Small intestine (tissue), 7 donors: Measurements from ENCODE around the gene ADAM15. TPM values are rescaled to one million over a fixed set of nuclear protein-coding genes. Genes with fewer than 3 reads are reported as not detected.

Source experiments
- DNase-seq, 2 donors: peaks; one replicate each; pipeline versions ENCODE4 v3.0.0 to v3.0.0-alpha.2; 2013
- FAIRE-seq: peaks from 2 replicates; lab custom pipeline; 2012; peaks lifted over from hg19 to GRCh38; lab: Jason Lieb, UNC
- H3K27ac ChIP-seq, 3 donors: one replicate each; pipeline ENCODE4 v1.5.1; 2013; ENCODE audit warnings: low read length in 2 of 3, mild to moderate bottlenecking in 2 of 3, control low read depth in 1 of 3, inconsistent platforms in 1 of 3, low read depth in 1 of 3, moderate library complexity in 1 of 3
- H3K27me3 ChIP-seq, 3 donors: one replicate each; pipeline ENCODE4 v1.6.1; 2013; ENCODE audit warnings: low read length in 3 of 3, inconsistent platforms in 1 of 3; ENCODE audit not compliant: control insufficient read depth in 3 of 3, insufficient read depth in 3 of 3
- H3K36me3 ChIP-seq, 3 donors: one replicate each; pipeline ENCODE4 v1.6.1; 2013; ENCODE audit warnings: low read length in 3 of 3, inconsistent platforms in 1 of 3, low read depth in 1 of 3, mild to moderate bottlenecking in 1 of 3, moderate library complexity in 1 of 3; ENCODE audit not compliant: control insufficient read depth in 3 of 3, insufficient read depth in 2 of 3
- H3K4me1 ChIP-seq, 3 donors: one replicate each; pipeline ENCODE4 v1.6.1; 2013; ENCODE audit warnings: low read length in 2 of 3, inconsistent platforms in 1 of 3, low read depth in 1 of 3, mild to moderate bottlenecking in 1 of 3, moderate library complexity in 1 of 3; ENCODE audit not compliant: control insufficient read depth in 3 of 3, insufficient read depth in 2 of 3
- H3K4me3 ChIP-seq, 3 donors: one replicate each; pipeline ENCODE4 v1.5.1; 2013; ENCODE audit warnings: low read length in 3 of 3, control low read depth in 1 of 3, inconsistent platforms in 1 of 3, low read depth in 1 of 3, mild to moderate bottlenecking in 1 of 3, moderate library complexity in 1 of 3
- H3K9me3 ChIP-seq, 2 donors: one replicate each; pipeline ENCODE4 v1.6.1; 2013; ENCODE audit warnings: low read depth in 1 of 2, low read length in 1 of 2; ENCODE audit not compliant: control insufficient read depth in 2 of 2, insufficient read depth in 1 of 2
- WGBS, 3 donors: extraction: QIAGEN DNeasy Blood & Tissue Kit; methylation state at CpG; one replicate each; pipeline ENCODE4 v1.1.7; 2013; 5-methylcytosine and 5-hydroxymethylcytosine counted together
- polyA plus RNA-seq, 4 donors: library from polyadenylated mRNA; stranded (reverse) in 3 of 4; unstranded in 1 of 4; fragments of 200-250 nt in 3 of 4; fragments of 120-200 nt in 1 of 4; gene quantifications; one replicate each; pipeline versions ENCODE4 v1.2.1 to v1.2.3, GENCODE V29; 2013
- donor health status: healthy with polysubstance abuse.
- donor health status: control.
- donor health status: control.
- donor health status: Bipolar disorder and iron deficiency.
- donor health status: healthy.

The ADAM15 gene
- polyA plus RNA-seq, 4 donors: 24.9 to 206 (median 147) TPM

- Histone ChIP-seq H3K36me3 (peaks cover 3 to 94% (median 14%) of the 10 kb centered on the region in 3 donors), H3K27me3 (no peaks in the 10 kb centered on the region), H3K4me3 (peak overlapping the region in 2 of 3 donors; percentile 38 to 60), H3K4me1 (peaks cover 7 to 85% (median 36%) of the 10 kb centered on the region in 3 donors), H3K9me3 (no peaks in the 10 kb centered on the region), H3K27ac (peak overlapping the region; percentile 28 to 95 (median 73))
- FAIRE-seq (no peak), DNase-seq (peak in 1 of 2 donors; percentile 47)
- 28 to 45% (median 28%) methylated on average over 8 to 11 of the region's 11 CpGs for WGBS, 3 donors
These were observed 40.8 kb upstream of the ADAM15 start for GRCh38 chr1:155010211-155010918.

GRCh38 chr1:155011004-155011416, 40.1 kb upstream of the ADAM15 start:
- DNase-seq (no peak), FAIRE-seq (no peak)
- H3K4me3 ChIP-seq: peak overlapping the region in 1 of 3 donors; percentile 60
- peaks cover 4 to 79% (median 30%) of the 10 kb centered on the region in 3 donors for H3K4me1 ChIP-seq
- H3K27me3 ChIP-seq: no peaks in the 10 kb centered on the region
- peaks cover 6 to 94% (median 17%) of the 10 kb centered on the region in 3 donors for H3K36me3 ChIP-seq
- no peaks in the 10 kb centered on the region for H3K9me3 ChIP-seq
- WGBS, 3 donors: 62 to 75% (median 64%) methylated on average over 4 to 5 of the region's 5 CpGs
- H3K27ac ChIP-seq: peak overlapping the region; percentile 28 to 95 (median 73)

GRCh38 chr1:155011437-155012025, 39.6 kb upstream of the ADAM15 start:
- H3K4me3 ChIP-seq: peak overlapping the region in 1 of 3 donors; percentile 60
- H3K27ac ChIP-seq: peak overlapping the region; percentile 50 to 95 (median 84)
- H3K4me1 ChIP-seq: peaks cover 0 to 78% (median 28%) of the 10 kb centered on the region in 3 donors
- DNase-seq (no peak), FAIRE-seq (no peak)
- no peaks in the 10 kb centered on the region for H3K9me3 ChIP-seq
- H3K36me3 ChIP-seq: peaks cover 6 to 94% (median 17%) of the 10 kb centered on the region in 3 donors
- 69 to 79% (median 72%) methylated on average over 5 to 6 of the region's 6 CpGs for WGBS, 3 donors
- no peaks in the 10 kb centered on the region for H3K27me3 ChIP-seq

- H3K9me3 ChIP-seq: no peaks in the 10 kb centered on the region
- H3K27me3 ChIP-seq: no peaks in the 10 kb centered on the region
- H3K27ac ChIP-seq: peak overlapping the region; percentile 50 to 95 (median 84)
- peak overlapping the region in 1 of 3 donors; percentile 60 for H3K4me3 ChIP-seq
- DNase-seq (peak; percentile 73 to 91), FAIRE-seq (no peak)
- peaks cover 0 to 77% (median 31%) of the 10 kb centered on the region in 3 donors for H3K4me1 ChIP-seq
- H3K36me3 ChIP-seq: peaks cover 6 to 96% (median 17%) of the 10 kb centered on the region in 3 donors
- WGBS, 3 donors: 7 to 37% (median 36%) methylated on average over 8 to 9 of the region's 9 CpGs
These were observed 39.0 kb upstream of the ADAM15 start for GRCh38 chr1:155012026-155012546.

GRCh38 chr1:155012776-155013602, 38.1 kb upstream of the ADAM15 start:
- FAIRE-seq (no peak), DNase-seq (peak in 1 of 2 donors; percentile 68)
- Histone ChIP-seq H3K27ac (peak overlapping the region; percentile 50 to 95 (median 84)), H3K4me3 (no peak overlapping the region), H3K9me3 (no peaks in the 10 kb centered on the region), H3K4me1 (peaks cover 2 to 75% (median 33%) of the 10 kb centered on the region in 3 donors), H3K27me3 (no peaks in the 10 kb centered on the region), H3K36me3 (peaks cover 6 to 95% (median 17%) of the 10 kb centered on the region in 3 donors)
- WGBS, 3 donors: 22 to 55% (median 46%) methylated on average over 3 of the region's 3 CpGs

GRCh38 chr1:155013632-155014031, 37.5 kb upstream of the ADAM15 start:
- H3K27ac ChIP-seq: peak overlapping the region; percentile 48 to 95 (median 84)
- 7 to 35% (median 32%) methylated on average over 8 of the region's 8 CpGs for WGBS, 3 donors

GRCh38 chr1:155014709-155015508, 36.2 kb upstream of the ADAM15 start:
- Histone ChIP-seq H3K4me1 (peaks cover 2 to 58% (median 33%) of the 10 kb centered on the region in 3 donors), H3K36me3 (peaks cover 6 to 91% (median 22%) of the 10 kb centered on the region in 3 donors), H3K9me3 (no peaks in the 10 kb centered on the region), H3K4me3 (no peak overlapping the region), H3K27me3 (no peaks in the 10 kb centered on the region), H3K27ac (peak overlapping the region in 2 of 3 donors; percentile 5 to 99)
- no peak for DNase-seq
- FAIRE-seq: no peak
- WGBS, 3 donors: 87 to 90% (median 88%) methylated on average over 30 to 31 of the region's 31 CpGs

More at GRCh38 chr1:155013632-155014031, 37.5 kb upstream of the ADAM15 start:
- Histone ChIP-seq H3K27me3 (no peaks in the 10 kb centered on the region), H3K9me3 (no peaks in the 10 kb centered on the region), H3K4me1 (peaks cover 2 to 71% (median 33%) of the 10 kb centered on the region in 3 donors), H3K36me3 (peaks cover 6 to 95% (median 22%) of the 10 kb centered on the region in 3 donors), H3K4me3 (no peak overlapping the region)
- DNase-seq: peak in 1 of 2 donors; percentile 71
- no peak for FAIRE-seq
